ENCODE data around the gene PTPRB.

PTPRB gene

DNA sequence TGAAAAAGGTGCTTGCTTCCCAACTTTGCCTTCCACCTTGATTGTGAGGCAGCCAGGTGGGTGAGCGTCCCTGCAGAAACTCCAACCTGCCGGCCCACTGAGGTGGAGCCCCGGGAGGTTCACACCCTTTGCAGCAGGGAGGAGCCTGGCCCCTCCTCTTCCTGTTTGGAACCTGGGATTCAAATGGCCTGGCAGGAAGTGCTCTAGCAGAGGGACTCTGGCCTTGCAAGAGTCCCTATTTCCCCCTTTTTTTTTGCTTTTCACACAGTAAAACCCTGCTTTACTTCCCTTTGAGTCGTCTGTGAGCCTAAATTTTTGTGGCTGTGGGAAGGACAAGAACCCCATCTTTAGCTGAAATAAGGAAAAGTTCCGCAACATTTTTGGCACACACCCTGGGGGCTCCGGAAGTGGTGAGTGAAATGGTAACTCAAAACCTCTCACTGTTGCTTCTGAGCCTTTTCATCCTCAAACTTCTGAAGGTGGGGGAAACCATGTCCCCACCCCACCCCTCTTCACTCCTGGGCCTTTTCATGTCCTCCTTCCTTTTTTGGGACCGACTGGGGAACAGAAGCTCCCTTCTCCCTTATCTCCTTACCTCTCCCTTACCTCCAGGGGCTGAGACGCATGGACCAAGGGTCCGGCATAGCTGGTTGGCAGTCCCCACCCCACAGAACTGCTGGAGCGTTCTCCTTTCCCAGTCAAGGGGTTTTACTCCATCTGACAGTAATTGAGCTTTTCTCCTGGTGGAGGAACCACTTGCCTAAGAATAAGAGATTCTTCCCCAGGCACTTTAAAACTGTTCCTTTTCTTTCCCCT lies 169.1 kb downstream of the PTPRB start:
- no peaks in the 10 kb centered on the region for H3K27me3 ChIP-seq (replicated peaks; ENCODE audit: control insufficient read depth, insufficient read depth, low read length)
- H3K36me3 ChIP-seq (ENCODE audit: control insufficient read depth, insufficient read depth, low read length), result no peaks in the 10 kb centered on the region
- TF ChIP-seq, protein P1, sequence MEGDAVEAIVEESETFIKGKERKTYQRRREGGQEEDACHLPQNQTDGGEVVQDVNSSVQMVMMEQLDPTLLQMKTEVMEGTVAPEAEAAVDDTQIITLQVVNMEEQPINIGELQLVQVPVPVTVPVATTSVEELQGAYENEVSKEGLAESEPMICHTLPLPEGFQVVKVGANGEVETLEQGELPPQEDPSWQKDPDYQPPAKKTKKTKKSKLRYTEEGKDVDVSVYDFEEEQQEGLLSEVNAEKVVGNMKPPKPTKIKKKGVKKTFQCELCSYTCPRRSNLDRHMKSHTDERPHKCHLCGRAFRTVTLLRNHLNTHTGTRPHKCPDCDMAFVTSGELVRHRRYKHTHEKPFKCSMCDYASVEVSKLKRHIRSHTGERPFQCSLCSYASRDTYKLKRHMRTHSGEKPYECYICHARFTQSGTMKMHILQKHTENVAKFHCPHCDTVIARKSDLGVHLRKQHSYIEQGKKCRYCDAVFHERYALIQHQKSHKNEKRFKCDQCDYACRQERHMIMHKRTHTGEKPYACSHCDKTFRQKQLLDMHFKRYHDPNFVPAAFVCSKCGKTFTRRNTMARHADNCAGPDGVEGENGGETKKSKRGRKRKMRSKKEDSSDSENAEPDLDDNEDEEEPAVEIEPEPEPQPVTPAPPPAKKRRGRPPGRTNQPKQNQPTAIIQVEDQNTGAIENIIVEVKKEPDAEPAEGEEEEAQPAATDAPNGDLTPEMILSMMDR (IDR thresholded peaks at IDR 0.05; ENCODE audit: insufficient read depth, low read length, poor library complexity, severe bottlenecking), result no peak
- no peak for DNase-seq (ENCODE audit: extremely low read depth, insufficient read length)
- H3K4me3 ChIP-seq (replicated peaks; ENCODE audit: low read depth, low read length), result peak overlapping the region; percentile 54

DNA sequence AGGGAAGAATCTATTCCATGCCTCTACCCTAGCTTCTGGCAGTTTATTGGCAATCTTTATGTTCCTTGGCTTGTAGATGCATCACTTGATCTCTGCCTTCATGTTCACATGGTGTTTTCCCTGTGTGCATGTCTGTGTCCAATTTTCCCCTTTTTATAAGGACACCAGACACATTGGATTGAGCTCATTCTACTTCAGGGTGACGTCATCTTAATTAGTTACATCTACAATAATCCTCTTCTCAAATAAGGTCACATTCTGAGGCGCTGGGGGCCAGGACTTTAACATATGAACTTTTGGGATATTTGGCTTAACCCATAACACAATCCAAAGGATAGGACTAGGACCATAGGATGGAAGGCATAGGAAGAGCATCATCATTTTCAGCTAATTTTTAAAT lies 169.8 kb downstream of the PTPRB start:
- no peak for DNase-seq (ENCODE audit: extremely low read depth, insufficient read length)
- Histone ChIP-seq H3K27me3 (replicated peaks; ENCODE audit: control insufficient read depth, insufficient read depth, low read length) (no peaks in the 10 kb centered on the region), H3K36me3 (ENCODE audit: control insufficient read depth, insufficient read depth, low read length) (no peaks in the 10 kb centered on the region), H3K4me3 (replicated peaks; ENCODE audit: low read depth, low read length) (no peak overlapping the region)
- TF ChIP-seq, protein P1 (IDR thresholded peaks at IDR 0.05; ENCODE audit: insufficient read depth, low read length, poor library complexity, severe bottlenecking), result no peak

DNA sequence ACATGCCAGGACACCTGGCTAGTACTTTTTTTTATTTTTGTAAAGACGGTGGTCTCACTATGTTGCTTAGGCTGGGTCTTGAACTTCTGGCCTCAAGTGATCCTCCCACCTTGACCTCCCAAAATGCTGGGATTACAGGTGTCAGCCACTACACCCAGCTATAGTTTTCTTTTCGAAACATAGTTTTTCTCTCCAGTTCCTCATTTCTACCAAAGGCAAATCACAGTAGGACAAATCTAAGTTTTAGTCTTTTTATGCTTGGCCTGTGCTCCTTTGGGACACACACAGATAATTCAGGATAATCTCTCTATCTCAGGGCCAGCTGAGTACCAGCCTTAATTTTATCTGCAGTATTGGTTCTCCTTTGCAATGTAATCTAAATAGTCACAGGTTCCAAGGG lies 170.5 kb downstream of the PTPRB start:
- no peak overlapping the region for H3K4me3 ChIP-seq (replicated peaks; ENCODE audit: low read depth, low read length)
- no peaks in the 10 kb centered on the region for H3K36me3 ChIP-seq (ENCODE audit: control insufficient read depth, insufficient read depth, low read length)
- TF ChIP-seq, protein P1 (IDR thresholded peaks at IDR 0.05; ENCODE audit: insufficient read depth, low read length, poor library complexity, severe bottlenecking), result no peak
- no peaks in the 10 kb centered on the region for H3K27me3 ChIP-seq (replicated peaks; ENCODE audit: control insufficient read depth, insufficient read depth, low read length)
- DNase-seq (ENCODE audit: extremely low read depth, insufficient read length), result no peak

All from GM06990 (cell line).